ENCODE results near the gene ANKRD11. TPM values are rescaled to one million over a fixed set of nuclear protein-coding genes. Genes with fewer than 3 reads are reported as not detected.

ANKRD11 gene
- polyA plus RNA-seq, 1 donor from 2014 or later: 32.5 TPM

DNA sequence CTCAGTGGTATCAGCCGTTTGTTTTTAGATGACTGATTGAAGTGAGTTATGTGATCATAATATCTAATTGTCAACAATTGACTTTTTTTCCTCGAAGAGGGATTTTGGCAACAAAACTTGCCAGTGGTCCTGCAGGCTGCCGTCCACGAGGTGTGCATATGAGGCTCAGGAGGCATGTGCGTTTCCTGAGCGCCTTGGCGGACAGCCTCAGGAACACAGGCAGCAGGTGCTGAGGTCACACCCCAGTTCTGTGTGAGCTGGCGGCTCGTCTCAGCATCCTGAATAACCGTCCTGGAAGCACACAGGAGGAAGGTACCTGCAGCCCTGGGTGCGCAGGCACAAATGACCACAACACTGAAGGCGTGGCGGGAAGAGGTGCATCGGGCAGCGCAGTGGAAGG lies 29.5 kb upstream of the ANKRD11 start:
- Histone ChIP-seq H3K4me2 (ENCODE audit: low read length) (no peak overlapping the region), H2AFZ (ENCODE audit: low read depth, low read length) (no peak overlapping the region), H3K9ac (ENCODE audit: low read length) (no peak overlapping the region), H3K36me3 (ENCODE audit: insufficient read depth, low read length) (no peaks in the 10 kb centered on the region), H3K79me2 (replicated peaks; ENCODE audit: insufficient read depth, low read length) (peaks cover 2% of the 10 kb centered on the region), H4K20me1 (ENCODE audit: insufficient read depth) (no peaks in the 10 kb centered on the region), H3K9me3 (ENCODE audit: low read length) (no peaks in the 10 kb centered on the region), H3K4me3 (ENCODE audit: low read length) (no peak overlapping the region), H3K27me3 (ENCODE audit: insufficient read depth, low read depth, low read length) (no peaks in the 10 kb centered on the region), H3K9me2 (ENCODE audit: insufficient read depth, low read length) (no peaks in the 10 kb centered on the region), H3F3A (ENCODE audit: insufficient read depth, low read length, poor library complexity, severe bottlenecking) (no peaks in the 10 kb centered on the region), H3K27ac (ENCODE audit: low read length) (no peak overlapping the region)
- TF ChIP-seq RAD21 (conservative IDR thresholded peaks at IDR 0.05): no peak

DNA sequence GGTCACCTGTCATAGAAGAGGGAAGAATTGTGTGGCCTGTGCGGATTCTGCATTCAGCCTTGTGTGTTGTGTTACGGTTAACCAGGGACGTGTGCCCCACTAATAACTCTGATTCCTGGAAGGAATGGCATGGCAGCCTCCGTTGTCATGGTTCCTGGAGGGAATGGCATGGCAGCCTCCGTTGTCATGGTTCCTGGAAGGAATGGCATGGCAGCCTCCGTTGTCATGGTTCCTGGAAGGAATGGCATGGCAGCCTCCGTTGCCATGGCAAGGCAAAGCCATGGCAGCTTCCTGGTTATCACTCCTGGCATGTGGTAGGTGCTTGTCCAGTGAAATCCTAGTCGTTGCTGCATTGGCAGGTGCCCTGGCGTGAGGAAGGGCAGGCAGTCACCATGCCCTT lies 26.8 kb upstream of the ANKRD11 start:
- H3K4me3 ChIP-seq (ENCODE audit: low read length): no peak overlapping the region
- H3K79me2 ChIP-seq (replicated peaks; ENCODE audit: insufficient read depth, low read length): peaks cover 2% of the 10 kb centered on the region
- no peaks in the 10 kb centered on the region for H4K20me1 ChIP-seq (ENCODE audit: insufficient read depth)

DNA sequence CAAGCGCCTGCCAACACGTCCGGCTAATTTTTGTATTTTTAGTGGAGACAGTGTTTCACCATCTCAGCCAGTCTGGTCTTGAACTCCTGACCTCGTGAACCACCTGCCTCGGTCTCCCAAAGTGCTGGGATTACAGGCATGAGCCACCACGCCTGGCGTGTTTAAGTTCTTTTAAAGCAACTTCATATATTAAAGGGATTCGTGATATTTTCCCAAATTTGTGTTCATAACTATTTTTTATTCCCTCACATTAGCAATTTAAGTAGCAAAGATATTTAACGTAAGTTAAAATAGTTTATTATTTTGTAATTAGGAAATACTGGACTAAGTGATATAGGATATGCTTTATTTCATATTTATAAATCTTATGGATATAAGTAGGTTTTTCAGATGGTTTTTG lies 22.1 kb upstream of the ANKRD11 start:
- Histone ChIP-seq H3K79me2 (replicated peaks; ENCODE audit: insufficient read depth, low read length) (peaks cover 27% of the 10 kb centered on the region), H3K9me2 (ENCODE audit: insufficient read depth, low read length) (no peaks in the 10 kb centered on the region), H3K27me3 (ENCODE audit: insufficient read depth, low read depth, low read length) (no peaks in the 10 kb centered on the region), H3K9ac (ENCODE audit: low read length) (no peak overlapping the region), H4K20me1 (ENCODE audit: insufficient read depth) (no peaks in the 10 kb centered on the region), H3F3A (ENCODE audit: insufficient read depth, low read length, poor library complexity, severe bottlenecking) (peaks cover 1% of the 10 kb centered on the region), H2AFZ (ENCODE audit: low read depth, low read length) (no peak overlapping the region), H3K4me2 (ENCODE audit: low read length) (no peak overlapping the region), H3K36me3 (ENCODE audit: insufficient read depth, low read length) (no peaks in the 10 kb centered on the region), H3K4me3 (ENCODE audit: low read length) (no peak overlapping the region), H3K27ac (ENCODE audit: low read length) (no peak overlapping the region), H3K9me3 (ENCODE audit: low read length) (no peaks in the 10 kb centered on the region)
- TF ChIP-seq, protein P1, sequence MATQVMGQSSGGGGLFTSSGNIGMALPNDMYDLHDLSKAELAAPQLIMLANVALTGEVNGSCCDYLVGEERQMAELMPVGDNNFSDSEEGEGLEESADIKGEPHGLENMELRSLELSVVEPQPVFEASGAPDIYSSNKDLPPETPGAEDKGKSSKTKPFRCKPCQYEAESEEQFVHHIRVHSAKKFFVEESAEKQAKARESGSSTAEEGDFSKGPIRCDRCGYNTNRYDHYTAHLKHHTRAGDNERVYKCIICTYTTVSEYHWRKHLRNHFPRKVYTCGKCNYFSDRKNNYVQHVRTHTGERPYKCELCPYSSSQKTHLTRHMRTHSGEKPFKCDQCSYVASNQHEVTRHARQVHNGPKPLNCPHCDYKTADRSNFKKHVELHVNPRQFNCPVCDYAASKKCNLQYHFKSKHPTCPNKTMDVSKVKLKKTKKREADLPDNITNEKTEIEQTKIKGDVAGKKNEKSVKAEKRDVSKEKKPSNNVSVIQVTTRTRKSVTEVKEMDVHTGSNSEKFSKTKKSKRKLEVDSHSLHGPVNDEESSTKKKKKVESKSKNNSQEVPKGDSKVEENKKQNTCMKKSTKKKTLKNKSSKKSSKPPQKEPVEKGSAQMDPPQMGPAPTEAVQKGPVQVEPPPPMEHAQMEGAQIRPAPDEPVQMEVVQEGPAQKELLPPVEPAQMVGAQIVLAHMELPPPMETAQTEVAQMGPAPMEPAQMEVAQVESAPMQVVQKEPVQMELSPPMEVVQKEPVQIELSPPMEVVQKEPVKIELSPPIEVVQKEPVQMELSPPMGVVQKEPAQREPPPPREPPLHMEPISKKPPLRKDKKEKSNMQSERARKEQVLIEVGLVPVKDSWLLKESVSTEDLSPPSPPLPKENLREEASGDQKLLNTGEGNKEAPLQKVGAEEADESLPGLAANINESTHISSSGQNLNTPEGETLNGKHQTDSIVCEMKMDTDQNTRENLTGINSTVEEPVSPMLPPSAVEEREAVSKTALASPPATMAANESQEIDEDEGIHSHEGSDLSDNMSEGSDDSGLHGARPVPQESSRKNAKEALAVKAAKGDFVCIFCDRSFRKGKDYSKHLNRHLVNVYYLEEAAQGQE (IDR thresholded peaks at IDR 0.05; ENCODE audit: borderline replicate concordance): no peak
- TF ChIP-seq RAD21 (conservative IDR thresholded peaks at IDR 0.05): no peak
- TF ChIP-seq SMC3 (conservative IDR thresholded peaks at IDR 0.05; ENCODE audit: poor library complexity): no peak
- TF ChIP-seq MXI1 (conservative IDR thresholded peaks at IDR 0.05; ENCODE audit: poor library complexity, severe bottlenecking): no peak
- no peak for TF ChIP-seq POLR2AphosphoS5 (IDR thresholded peaks at IDR 0.05)
- TF ChIP-seq TAF1 (IDR thresholded peaks at IDR 0.05; ENCODE audit: low read depth): no peak
- no peak for TF ChIP-seq EZH2 (IDR thresholded peaks at IDR 0.05; ENCODE audit: borderline replicate concordance, insufficient read depth, low read length, poor library complexity, severe bottlenecking)

More for the DNA sequence above, 26.8 kb upstream of the ANKRD11 start:
- H3K9me2 ChIP-seq (ENCODE audit: insufficient read depth, low read length): no peaks in the 10 kb centered on the region
- no peak overlapping the region for H3K27ac ChIP-seq (ENCODE audit: low read length)
- TF ChIP-seq, protein P2, sequence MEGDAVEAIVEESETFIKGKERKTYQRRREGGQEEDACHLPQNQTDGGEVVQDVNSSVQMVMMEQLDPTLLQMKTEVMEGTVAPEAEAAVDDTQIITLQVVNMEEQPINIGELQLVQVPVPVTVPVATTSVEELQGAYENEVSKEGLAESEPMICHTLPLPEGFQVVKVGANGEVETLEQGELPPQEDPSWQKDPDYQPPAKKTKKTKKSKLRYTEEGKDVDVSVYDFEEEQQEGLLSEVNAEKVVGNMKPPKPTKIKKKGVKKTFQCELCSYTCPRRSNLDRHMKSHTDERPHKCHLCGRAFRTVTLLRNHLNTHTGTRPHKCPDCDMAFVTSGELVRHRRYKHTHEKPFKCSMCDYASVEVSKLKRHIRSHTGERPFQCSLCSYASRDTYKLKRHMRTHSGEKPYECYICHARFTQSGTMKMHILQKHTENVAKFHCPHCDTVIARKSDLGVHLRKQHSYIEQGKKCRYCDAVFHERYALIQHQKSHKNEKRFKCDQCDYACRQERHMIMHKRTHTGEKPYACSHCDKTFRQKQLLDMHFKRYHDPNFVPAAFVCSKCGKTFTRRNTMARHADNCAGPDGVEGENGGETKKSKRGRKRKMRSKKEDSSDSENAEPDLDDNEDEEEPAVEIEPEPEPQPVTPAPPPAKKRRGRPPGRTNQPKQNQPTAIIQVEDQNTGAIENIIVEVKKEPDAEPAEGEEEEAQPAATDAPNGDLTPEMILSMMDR (IDR thresholded peaks at IDR 0.05; ENCODE audit: poor library complexity, severe bottlenecking): no peak
- no peak for TF ChIP-seq SMC3 (conservative IDR thresholded peaks at IDR 0.05; ENCODE audit: poor library complexity)
- TF ChIP-seq, protein P1 (IDR thresholded peaks at IDR 0.05; ENCODE audit: borderline replicate concordance): no peak
- no peak for TF ChIP-seq MXI1 (conservative IDR thresholded peaks at IDR 0.05; ENCODE audit: poor library complexity, severe bottlenecking)
- TF ChIP-seq RAD21 (conservative IDR thresholded peaks at IDR 0.05): no peak
- no peaks in the 10 kb centered on the region for H3K27me3 ChIP-seq (ENCODE audit: insufficient read depth, low read depth, low read length)
- no peaks in the 10 kb centered on the region for H3F3A ChIP-seq (ENCODE audit: insufficient read depth, low read length, poor library complexity, severe bottlenecking)
- H3K9me3 ChIP-seq (ENCODE audit: low read length): no peaks in the 10 kb centered on the region
- no peak overlapping the region for H3K9ac ChIP-seq (ENCODE audit: low read length)
- no peaks in the 10 kb centered on the region for H3K36me3 ChIP-seq (ENCODE audit: insufficient read depth, low read length)
- no peak overlapping the region for H3K4me2 ChIP-seq (ENCODE audit: low read length)
- no peak overlapping the region for H2AFZ ChIP-seq (ENCODE audit: low read depth, low read length)
